ENCODE data around the gene USP34. TPM values are rescaled to one million over a fixed set of nuclear protein-coding genes. Genes with fewer than 3 reads are reported as not detected.

USP34 gene
- total and polyA plus RNA-seq, 9 of the 15 experiments (the other 6 are each of a cell fraction or from before 2014, with no cell fraction given), result 19.8 to 108 (median 67.8) TPM

DNA sequence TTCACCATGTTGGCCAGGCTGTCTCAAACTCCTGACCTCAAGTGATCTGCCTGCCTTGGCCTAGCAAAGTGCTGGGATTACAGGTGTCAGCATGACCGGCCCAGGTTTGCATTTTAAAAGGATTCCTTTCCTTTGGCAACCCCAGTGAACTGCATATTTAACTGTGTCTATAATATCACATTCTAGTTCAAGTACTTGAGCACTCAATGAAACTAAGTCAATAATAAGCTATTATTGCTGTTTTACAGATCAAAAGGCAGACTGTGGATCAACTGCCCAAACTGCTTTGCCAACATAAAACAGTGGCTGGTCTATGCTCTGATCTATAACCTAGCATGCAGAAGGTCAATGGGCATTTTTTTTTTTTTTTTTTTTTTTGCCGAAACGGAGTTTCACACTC is 144.5 kb downstream of the USP34 start:
- no peaks in the 10 kb centered on the region for H3K9me1 ChIP-seq (ENCODE audit: control insufficient read depth, insufficient read depth, low read length)
- no peak overlapping the region for H3K4me2 ChIP-seq (ENCODE audit: insufficient read depth, low read length)
- DNase-seq (ENCODE audit: extremely low read depth in 1 of 4, low spot score in 3 of 4), result no peak
- ATAC-seq, result no peak
- BruUV-seq (replicated peaks), result no TSS peak
- intact Hi-C loops (cut with micrococcal nuclease), result no loop called here
- no peaks in the 10 kb centered on the region for H3K79me2 ChIP-seq (ENCODE audit: control insufficient read depth, insufficient read depth, low read length)
- no peak overlapping the region for H3K4me3 ChIP-seq
- no peak overlapping the region for H3K27ac ChIP-seq (ENCODE audit: extremely low read depth, low read depth, low read length)
- no peak overlapping the region for H3K9ac ChIP-seq (ENCODE audit: insufficient read depth in 1 of 2, low read depth in 2 of 2, low read length in 2 of 2)
- H3K4me1 ChIP-seq (replicated peaks in 1 of 2; ENCODE audit: control insufficient read depth in 2 of 2, insufficient read depth in 2 of 2, low read length in 2 of 2), result no peaks in the 10 kb centered on the region
- H4K20me1 ChIP-seq (replicated peaks; ENCODE audit: control insufficient read depth, insufficient read depth, low read length), result no peaks in the 10 kb centered on the region
- TF ChIP-seq ZNF57 (CRISPR knock-in tag; IDR thresholded peaks at IDR 0.05) (no peak), STAT5B (CRISPR knock-in tag; IDR thresholded peaks at IDR 0.05) (no peak), SAFB (IDR thresholded peaks at IDR 0.05; ENCODE audit: borderline replicate concordance, low read depth, low read length) (no peak), ZNF263 (CRISPR knock-in tag; IDR thresholded peaks at IDR 0.05; ENCODE audit: borderline replicate concordance) (no peak), SRSF3 (IDR thresholded peaks at IDR 0.05; ENCODE audit: insufficient read depth, low read length) (no peak), MEF2A (IDR thresholded peaks at IDR 0.05; ENCODE audit: control insufficient read depth, low read depth, low read length) (no peak), SRSF7 (optimal IDR thresholded peaks at IDR 0.05; ENCODE audit: low read depth, low read length) (no peak), LCOR (CRISPR knock-in tag; IDR thresholded peaks at IDR 0.05) (no peak), BRD9 (IDR thresholded peaks at IDR 0.05; ENCODE audit: low read depth, partially characterized antibody) (no peak), ZNF3 (CRISPR knock-in tag; IDR thresholded peaks at IDR 0.05) (no peak), ZNF146 (CRISPR knock-in tag; IDR thresholded peaks at IDR 0.05; ENCODE audit: unreplicated experiment) (no peak)
- TF ChIP-seq, protein P1, sequence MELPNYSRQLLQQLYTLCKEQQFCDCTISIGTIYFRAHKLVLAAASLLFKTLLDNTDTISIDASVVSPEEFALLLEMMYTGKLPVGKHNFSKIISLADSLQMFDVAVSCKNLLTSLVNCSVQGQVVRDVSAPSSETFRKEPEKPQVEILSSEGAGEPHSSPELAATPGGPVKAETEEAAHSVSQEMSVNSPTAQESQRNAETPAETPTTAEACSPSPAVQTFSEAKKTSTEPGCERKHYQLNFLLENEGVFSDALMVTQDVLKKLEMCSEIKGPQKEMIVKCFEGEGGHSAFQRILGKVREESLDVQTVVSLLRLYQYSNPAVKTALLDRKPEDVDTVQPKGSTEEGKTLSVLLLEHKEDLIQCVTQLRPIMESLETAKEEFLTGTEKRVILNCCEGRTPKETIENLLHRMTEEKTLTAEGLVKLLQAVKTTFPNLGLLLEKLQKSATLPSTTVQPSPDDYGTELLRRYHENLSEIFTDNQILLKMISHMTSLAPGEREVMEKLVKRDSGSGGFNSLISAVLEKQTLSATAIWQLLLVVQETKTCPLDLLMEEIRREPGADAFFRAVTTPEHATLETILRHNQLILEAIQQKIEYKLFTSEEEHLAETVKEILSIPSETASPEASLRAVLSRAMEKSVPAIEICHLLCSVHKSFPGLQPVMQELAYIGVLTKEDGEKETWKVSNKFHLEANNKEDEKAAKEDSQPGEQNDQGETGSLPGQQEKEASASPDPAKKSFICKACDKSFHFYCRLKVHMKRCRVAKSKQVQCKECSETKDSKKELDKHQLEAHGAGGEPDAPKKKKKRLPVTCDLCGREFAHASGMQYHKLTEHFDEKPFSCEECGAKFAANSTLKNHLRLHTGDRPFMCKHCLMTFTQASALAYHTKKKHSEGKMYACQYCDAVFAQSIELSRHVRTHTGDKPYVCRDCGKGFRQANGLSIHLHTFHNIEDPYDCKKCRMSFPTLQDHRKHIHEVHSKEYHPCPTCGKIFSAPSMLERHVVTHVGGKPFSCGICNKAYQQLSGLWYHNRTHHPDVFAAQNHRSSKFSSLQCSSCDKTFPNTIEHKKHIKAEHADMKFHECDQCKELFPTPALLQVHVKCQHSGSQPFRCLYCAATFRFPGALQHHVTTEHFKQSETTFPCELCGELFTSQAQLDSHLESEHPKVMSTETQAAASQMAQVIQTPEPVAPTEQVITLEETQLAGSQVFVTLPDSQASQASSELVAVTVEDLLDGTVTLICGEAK (IDR thresholded peaks at IDR 0.05), result no peak
- TF ChIP-seq, protein P1 (CRISPR knock-in tag; IDR thresholded peaks at IDR 0.05), result no peak
- TF ChIP-seq, protein P2, sequence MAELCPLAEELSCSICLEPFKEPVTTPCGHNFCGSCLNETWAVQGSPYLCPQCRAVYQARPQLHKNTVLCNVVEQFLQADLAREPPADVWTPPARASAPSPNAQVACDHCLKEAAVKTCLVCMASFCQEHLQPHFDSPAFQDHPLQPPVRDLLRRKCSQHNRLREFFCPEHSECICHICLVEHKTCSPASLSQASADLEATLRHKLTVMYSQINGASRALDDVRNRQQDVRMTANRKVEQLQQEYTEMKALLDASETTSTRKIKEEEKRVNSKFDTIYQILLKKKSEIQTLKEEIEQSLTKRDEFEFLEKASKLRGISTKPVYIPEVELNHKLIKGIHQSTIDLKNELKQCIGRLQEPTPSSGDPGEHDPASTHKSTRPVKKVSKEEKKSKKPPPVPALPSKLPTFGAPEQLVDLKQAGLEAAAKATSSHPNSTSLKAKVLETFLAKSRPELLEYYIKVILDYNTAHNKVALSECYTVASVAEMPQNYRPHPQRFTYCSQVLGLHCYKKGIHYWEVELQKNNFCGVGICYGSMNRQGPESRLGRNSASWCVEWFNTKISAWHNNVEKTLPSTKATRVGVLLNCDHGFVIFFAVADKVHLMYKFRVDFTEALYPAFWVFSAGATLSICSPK (IDR thresholded peaks at IDR 0.05; ENCODE audit: borderline replicate concordance), result no peak
- in situ Hi-C loops (cut with MboI), result no loop called here
- H3K27me3 ChIP-seq (ENCODE audit: control insufficient read depth in 2 of 2, insufficient read depth in 2 of 2, low read length in 2 of 2), result no peaks in the 10 kb centered on the region
- no peak overlapping the region for H2AFZ ChIP-seq (ENCODE audit: low read depth, low read length)
- 79% methylated on average over 2 of the region's 3 CpGs for WGBS (ENCODE audit: insufficient coverage, low coverage, missing lambda C conversion rate)
- FAIRE-seq, result no peak
- ChIA-PET POLR2A (interaction anchor here (0.6 to 1.3 kb wide), 4 partner anchors 9 to 32 kb away, joined by 3 to 4 read pairs (median 3); no protein-coding TSS in a partner anchor), CTCF (ENCODE audit: low intra/inter-chr PET ratio) (interaction anchor here (0.6 kb wide), 1 partner anchor 132 kb away, joined by 3 read pairs; no protein-coding TSS in a partner anchor)
- H3K9me3 ChIP-seq (replicated peaks; ENCODE audit: control insufficient read depth, insufficient read depth, low read depth, low read length), result no peaks in the 10 kb centered on the region
- peaks cover 73% of the 10 kb centered on the region for H3K36me3 ChIP-seq (ENCODE audit: control insufficient read depth, insufficient read depth, low read length)

Measured in K562 (cell line).